ENCODE results near the gene OS9.

The OS9 gene

GRCh38 chr12:57724003-57724935, 30.3 kb downstream of the OS9 start:
- TF ChIP-seq CTCF (conservative IDR thresholded peaks at IDR 0.05; ENCODE audit: control insufficient read depth, insufficient read depth, low read depth, low read length): no peak
- H3K4me3 ChIP-seq (ENCODE audit: control insufficient read depth, low read depth, low read length): no peak overlapping the region
- no peak for DNase-seq (ENCODE audit: low read depth)

GRCh38 chr12:57724936-57725740, 31.2 kb downstream of the OS9 start:
- no peak for TF ChIP-seq CTCF (conservative IDR thresholded peaks at IDR 0.05; ENCODE audit: control insufficient read depth, insufficient read depth, low read depth, low read length)
- no peak for DNase-seq (ENCODE audit: low read depth)
- no peak overlapping the region for H3K4me3 ChIP-seq (ENCODE audit: control insufficient read depth, low read depth, low read length)

GRCh38 chr12:57725851-57726150, 31.9 kb downstream of the OS9 start:
- no peak for TF ChIP-seq CTCF (conservative IDR thresholded peaks at IDR 0.05; ENCODE audit: control insufficient read depth, insufficient read depth, low read depth, low read length)
- H3K4me3 ChIP-seq (ENCODE audit: control insufficient read depth, low read depth, low read length): peak overlapping the region; percentile 89
- no peak for DNase-seq (ENCODE audit: low read depth)

GRCh38 chr12:57726151-57726883, 32.4 kb downstream of the OS9 start:
- TF ChIP-seq CTCF (conservative IDR thresholded peaks at IDR 0.05; ENCODE audit: control insufficient read depth, insufficient read depth, low read depth, low read length): peak; percentile 78
- H3K4me3 ChIP-seq (ENCODE audit: control insufficient read depth, low read depth, low read length): peak overlapping the region; percentile 89
- peak; percentile 80 for DNase-seq (ENCODE audit: low read depth)

GRCh38 chr12:57726884-57727757, 33.2 kb downstream of the OS9 start:
- peak; percentile 44 for DNase-seq (ENCODE audit: low read depth)
- peak overlapping the region; percentile 89 for H3K4me3 ChIP-seq (ENCODE audit: control insufficient read depth, low read depth, low read length)
- TF ChIP-seq CTCF (conservative IDR thresholded peaks at IDR 0.05; ENCODE audit: control insufficient read depth, insufficient read depth, low read depth, low read length): peak; percentile 19
